Omental fat pad (tissue), 4 donors: ENCODE measurements around the gene DLG1. TPM values are rescaled to one million over a fixed set of nuclear protein-coding genes. Genes with fewer than 3 reads are reported as not detected.

Experiments used
- ATAC-seq: fragments of 150-250 bp; one replicate; pipeline ENCODE4 v1.9.1; 2016; ENCODE audit warnings: mild to moderate bottlenecking, moderate library complexity; ENCODE audit not compliant: low FRiP score
- DNase-seq: peaks from one replicate; pipeline ENCODE4 v3.0.0-alpha.2; 2019; ENCODE audit warnings: low spot score
- total RNA-seq, 4 donors: library from RNA; depleted of rRNA; stranded (reverse); fragments of >200 nt; gene quantifications; one replicate each; pipeline ENCODE4 v1.1.0, GENCODE V29; 2016
- TF ChIP-seq, protein P1 (sequence below), 3 donors: fragments of 450-650 bp; IDR thresholded peaks; one replicate each; pipeline ENCODE4 v1.5.1; 2016 to 2017; ENCODE audit warnings: antibody characterized with exemption in 3 of 3, mild to moderate bottlenecking in 3 of 3, moderate library complexity in 2 of 3

Gene DLG1
- total RNA-seq, 4 donors from 2014 or later, result 47.1 to 65.4 (median 60.2) TPM

DNA sequence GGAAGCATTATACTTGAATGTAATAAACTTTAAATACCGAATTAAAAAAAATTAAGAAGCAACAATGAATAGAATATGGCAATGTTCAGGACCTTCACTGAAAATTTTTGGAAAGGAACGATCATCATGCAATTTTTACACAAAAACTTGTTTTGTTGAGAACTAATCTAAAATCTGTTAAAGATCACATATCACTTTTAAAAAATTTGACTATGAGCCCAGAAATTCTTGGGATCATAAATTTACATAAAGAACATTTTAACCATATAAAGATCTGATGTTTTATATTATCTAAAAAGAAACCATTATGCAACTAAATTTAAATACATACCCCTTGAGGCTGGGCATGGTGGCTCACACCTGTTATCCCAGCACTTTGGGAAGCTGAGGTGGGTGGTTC is 192.6 kb downstream of the DLG1 start:
- ATAC-seq (no peak), DNase-seq (no peak)
- TF ChIP-seq, protein P1, sequence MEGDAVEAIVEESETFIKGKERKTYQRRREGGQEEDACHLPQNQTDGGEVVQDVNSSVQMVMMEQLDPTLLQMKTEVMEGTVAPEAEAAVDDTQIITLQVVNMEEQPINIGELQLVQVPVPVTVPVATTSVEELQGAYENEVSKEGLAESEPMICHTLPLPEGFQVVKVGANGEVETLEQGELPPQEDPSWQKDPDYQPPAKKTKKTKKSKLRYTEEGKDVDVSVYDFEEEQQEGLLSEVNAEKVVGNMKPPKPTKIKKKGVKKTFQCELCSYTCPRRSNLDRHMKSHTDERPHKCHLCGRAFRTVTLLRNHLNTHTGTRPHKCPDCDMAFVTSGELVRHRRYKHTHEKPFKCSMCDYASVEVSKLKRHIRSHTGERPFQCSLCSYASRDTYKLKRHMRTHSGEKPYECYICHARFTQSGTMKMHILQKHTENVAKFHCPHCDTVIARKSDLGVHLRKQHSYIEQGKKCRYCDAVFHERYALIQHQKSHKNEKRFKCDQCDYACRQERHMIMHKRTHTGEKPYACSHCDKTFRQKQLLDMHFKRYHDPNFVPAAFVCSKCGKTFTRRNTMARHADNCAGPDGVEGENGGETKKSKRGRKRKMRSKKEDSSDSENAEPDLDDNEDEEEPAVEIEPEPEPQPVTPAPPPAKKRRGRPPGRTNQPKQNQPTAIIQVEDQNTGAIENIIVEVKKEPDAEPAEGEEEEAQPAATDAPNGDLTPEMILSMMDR (IDR thresholded peaks at IDR 0.05), result no peak

DNA sequence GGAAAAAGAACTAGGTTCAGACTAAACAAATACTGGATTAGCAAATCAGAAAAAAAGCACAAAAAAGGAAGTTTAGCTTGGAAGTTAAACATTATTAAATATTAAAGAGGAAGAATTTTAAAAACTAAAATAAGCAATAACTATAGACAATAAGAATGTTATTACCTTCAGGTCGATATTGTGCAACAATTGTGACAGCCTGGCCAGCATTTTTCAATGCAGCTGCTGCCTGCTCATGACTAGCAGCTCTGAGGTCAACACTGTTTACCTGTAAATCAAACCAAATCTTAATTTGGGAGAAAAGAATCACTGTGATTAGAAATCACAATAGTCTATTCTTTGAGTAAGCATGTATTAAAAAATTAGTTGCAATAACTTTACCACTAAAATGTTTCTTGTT is 193.7 kb downstream of the DLG1 start:
- DNase-seq (no peak), ATAC-seq (no peak)
- TF ChIP-seq, protein P1 (IDR thresholded peaks at IDR 0.05), result no peak

DNA sequence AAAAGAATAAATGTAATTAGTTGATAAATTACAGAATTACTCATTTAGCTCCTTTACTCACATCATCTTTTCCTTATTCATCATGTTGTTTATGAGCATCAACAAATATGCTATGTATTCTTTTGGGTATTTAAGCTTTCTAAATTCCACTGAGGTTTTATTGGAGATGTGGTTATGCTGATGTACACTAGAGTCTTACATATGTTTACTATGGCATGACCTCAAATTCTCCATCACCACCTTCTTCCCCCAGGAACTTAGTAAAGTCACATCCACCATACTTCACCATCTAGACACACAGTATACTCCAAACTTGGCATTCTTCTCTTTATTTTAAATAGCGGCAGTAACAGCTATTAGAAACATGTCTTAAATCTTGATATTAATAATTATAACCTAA is 194.6 kb downstream of the DLG1 start:
- TF ChIP-seq, protein P1 (IDR thresholded peaks at IDR 0.05), result no peak
- ATAC-seq (no peak), DNase-seq (no peak)

DNA sequence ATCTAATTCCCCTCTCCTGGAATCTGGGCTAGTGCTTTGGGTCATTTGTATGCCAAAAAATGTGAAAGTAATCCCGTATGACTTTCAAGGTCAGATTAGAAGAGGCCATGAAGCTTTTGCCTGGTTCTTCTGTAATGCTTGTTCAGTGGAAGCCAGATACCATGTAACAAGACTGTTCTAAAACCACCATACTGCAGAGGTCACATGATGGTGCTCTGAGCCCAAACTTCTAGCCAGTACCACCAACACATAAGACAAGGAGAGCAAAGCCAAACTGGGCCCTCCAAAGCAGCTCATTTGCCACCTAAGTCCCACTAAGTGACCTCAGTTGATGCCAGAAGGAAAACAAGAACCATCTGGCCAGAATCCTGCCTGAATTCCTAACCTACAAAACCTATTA is 204.5 kb downstream of the DLG1 start:
- ATAC-seq (no peak), DNase-seq (no peak)
- TF ChIP-seq, protein P1 (IDR thresholded peaks at IDR 0.05), result no peak

DNA sequence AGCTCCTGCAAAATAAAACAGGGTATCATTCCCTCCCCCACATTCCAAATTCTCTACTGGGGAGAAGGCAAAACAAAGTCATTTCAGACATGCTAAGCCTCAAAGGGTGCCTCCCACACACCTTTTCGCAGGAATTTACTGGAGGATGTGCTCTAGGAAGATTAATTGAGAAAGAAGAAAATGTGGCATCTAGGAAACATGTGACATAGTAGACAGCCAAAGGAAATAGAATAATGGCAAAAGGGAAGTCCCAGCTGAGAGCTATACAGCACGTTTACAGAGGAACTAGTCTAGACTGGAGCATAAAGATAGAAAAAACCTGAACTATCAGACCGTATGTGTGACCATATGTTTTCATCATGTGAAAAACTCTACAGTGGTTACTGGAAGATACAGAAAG is 210.0 kb downstream of the DLG1 start:
- DNase-seq (no peak), ATAC-seq (no peak)
- TF ChIP-seq, protein P1 (IDR thresholded peaks at IDR 0.05), result no peak

DNA sequence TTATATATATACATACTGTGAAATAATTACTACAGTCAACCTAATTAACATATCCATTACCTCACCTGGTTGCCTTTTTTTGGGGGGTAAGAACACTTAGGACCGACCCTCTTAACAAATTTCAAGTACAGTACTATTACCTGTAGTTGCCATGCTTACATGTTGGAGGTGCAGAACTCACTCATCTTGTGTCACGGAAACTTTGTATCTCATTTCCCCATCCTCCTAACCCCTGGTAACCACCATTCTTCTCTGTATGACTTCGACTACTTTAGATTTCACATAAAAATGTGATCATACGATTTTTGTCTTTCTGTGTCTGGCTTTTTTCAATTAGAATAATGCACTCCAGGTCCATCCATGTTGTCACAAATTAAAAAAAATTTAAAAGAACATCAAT is 213.3 kb downstream of the DLG1 start:
- TF ChIP-seq, protein P1 (IDR thresholded peaks at IDR 0.05), result no peak
- ATAC-seq (no peak), DNase-seq (no peak)

DNA sequence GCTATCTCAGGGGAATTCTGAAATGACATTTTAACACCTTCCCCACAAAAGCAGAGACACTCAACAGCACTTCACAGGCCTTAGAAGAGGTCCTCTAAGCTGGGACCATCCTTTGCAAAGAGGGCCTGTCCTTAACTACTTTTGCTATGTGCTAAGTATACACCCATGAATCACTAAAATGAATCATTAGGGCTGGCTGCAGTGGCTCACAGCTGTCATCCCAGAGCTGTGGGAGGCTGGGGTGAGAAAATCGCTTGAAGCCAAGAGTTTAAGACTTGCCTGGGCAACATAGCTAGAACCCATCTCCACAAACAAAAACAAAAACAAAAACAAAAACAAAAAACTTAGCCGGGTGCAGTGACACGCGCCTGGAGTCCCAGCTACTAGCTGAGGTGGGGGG is 214.9 kb downstream of the DLG1 start:
- ATAC-seq, result peak; percentile 71
- DNase-seq, result no peak
- TF ChIP-seq, protein P1 (IDR thresholded peaks at IDR 0.05), result no peak
